HG03342 (cell line): Measurements from ENCODE around the gene MAMLD1.

ENCODE experiments used
- ATAC-seq: cut with Tn5 transposase; IDR thresholded peaks from one replicate; pipeline ENCODE4 v1.9.1; 2021; ENCODE audit warnings: mild to moderate bottlenecking, moderate library complexity; ENCODE audit not compliant: unreplicated experiment

The MAMLD1 gene

DNA sequence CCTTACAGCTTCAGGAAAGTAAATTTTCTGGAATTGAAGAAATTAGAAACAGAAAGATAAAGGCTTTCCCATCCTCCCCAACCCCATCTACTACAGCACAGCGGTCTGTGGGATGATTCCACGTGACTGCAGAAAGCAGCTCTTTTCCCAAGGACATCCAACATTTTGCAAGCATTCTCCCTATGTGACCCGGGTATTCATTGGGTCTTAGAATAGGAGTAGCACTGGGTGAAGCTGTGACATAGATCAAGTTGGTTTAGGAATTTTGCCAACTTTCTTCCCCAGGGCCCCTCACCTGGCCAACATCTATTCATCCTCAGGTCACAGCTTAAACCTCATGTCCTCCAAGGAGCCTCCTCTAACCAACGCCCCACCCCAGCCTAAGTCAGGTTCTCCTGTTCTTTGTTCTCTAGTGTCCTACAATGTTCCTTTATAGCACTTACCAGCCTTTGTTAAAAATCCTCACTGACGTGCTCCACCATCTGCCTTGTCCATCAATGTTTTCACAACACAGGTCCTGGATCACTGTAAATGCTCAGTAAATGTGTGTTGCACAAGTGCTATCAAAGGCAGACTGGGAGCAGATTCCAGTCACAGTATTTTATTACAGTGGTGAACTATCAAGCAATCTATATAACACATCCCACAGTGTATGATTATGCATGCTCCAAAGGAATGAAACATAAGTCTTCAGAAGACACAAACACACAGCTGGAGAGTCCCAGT is 124.4 kb downstream of the MAMLD1 start:
- no peak for ATAC-seq

DNA sequence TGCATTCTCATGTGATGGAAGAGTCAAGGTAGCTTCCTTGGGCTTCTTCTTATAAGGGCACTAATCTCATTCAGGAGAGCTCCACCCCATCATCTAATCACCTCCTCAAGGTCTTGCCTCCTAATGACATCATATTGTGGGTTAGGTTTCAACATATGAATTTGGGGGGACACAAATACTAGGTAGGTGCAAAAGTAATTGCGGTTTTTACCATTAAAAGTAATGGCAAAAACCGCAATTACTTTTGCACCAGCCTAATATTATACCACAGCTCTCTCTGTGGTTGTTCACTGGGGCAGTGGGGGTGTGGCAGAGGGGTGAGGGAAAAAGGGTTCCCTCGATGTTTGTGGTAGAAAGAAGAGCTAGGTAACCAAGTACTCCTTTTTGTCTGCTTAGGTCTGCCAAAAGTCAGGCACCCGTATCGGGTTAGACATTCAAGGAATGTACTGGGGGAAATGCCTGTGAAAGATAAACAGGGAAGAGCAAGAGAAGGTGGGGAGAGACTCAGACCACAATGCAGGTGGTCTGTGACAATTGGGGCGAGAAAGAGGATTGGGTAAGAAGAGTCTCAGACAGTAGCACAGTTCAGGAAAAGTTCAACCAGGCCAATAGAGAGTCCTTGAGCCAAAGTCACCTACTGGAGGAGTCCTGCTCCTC is 126.4 kb downstream of the MAMLD1 start:
- no peak for ATAC-seq

DNA sequence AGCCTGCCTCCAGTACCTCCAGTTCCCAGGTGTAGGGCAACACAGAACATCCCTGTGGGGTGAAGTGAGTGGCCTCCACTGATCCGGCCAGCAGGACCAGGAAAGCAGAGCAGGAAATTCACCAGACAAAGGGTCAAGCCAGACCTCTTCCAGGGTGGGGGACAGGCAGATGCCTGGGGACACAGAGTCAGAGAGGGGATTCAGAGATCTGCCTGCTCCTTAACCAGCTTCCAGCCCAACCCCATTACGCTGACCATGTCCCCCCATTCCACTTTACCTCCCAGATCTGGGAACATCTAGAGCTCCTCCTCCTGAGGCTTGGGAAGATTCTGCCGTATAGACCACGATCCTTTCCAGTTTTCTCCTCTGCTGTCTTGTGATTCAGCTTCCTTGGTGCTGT is 132.4 kb downstream of the MAMLD1 start:
- no peak for ATAC-seq

DNA sequence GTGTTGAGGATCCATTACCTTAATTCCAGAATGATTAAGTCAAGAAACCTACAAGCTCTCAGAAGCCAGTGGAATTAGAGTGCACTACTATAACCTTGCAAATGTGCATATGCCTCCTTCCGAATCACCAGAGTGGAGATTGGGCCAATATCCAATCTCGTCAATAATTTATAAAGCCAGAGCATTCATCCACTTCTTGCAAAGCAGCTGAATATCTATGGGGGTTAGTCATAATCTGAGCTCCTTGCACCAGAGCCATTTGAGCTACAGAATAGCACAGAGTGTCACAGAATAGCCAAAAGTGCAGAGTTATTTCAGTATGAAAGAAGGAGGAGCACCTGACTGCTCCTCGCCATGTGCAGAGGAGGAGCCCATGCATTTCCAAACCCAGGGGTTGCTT is 136.1 kb downstream of the MAMLD1 start:
- no peak for ATAC-seq

DNA sequence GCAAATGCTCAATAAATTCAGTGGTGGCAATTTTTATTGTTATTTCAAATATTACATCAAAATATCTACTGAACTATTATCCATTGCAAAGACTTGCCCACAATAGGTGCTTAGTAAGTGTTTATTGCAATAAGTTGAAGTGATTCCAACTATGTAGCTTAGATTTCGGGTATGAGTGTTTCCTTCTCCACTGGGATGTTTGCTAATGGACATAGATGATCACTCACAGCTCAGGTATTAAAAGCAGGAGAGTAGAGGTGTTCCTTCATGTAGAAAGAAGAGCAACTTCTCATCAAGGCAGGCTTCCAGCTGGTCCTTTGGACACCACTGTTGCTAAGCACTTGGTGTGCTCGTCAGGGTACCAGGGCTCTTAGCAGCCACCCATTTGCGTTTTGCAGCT is 139.0 kb downstream of the MAMLD1 start:
- ATAC-seq: no peak

DNA sequence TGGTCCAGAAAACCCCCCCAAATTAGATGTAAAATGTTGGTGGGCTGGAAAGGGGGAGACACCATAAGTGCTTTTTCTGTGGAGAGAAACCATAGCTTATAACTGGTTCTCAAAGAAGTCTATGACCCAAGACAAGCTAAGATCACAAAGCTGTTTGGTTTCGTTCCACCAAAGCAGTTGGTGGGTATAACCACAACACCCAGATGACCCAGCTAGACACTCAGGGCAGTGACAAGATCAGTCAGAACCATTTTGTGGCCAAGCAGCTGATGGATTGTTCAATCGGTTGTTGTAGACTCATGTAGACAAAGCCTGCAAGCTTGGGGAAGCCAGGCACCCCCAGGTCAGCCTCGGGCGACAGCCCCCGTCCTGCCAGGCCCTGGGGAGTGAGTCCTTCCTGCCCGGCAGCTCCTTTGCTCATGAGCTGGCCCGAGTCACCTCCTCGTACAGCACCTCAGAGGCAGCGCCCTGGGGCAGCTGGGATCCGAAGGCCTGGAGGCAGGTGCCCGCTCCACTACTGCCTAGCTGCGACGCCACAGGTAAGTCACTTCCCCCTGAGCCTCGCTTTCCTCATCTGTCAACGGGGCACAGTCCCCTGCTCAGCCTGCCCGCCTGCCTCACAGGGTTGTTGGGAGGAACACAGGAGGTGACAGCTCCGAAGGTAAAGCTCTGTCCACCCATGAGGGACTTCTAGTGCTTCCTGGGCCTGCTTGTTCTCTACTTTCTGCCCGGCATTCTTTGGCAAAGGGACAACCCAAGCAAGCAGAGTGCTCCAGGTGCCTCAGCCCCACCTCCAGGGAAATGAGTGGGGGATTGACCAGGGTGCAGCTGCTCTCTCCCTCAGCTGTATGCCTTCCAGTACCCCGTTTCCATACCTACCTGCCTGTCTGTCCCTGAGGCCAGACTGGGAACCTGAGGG is 140.1 kb downstream of the MAMLD1 start:
- ATAC-seq: no peak

DNA sequence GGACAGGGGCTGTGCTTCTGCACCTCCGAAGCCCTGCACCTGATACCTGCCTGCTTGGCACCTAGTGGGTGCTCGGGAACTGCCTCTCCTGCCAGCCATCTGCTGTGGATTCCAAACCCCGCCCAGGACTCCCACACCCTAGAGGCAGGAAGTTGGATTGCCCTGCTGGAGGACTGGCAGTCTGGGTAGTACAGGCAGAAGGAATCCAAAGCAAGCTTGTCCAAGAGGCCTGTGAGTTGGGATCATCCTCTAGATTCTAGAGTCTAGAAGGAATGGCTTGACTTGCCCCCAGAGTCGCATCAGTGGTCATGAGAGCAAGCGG is 140.7 kb downstream of the MAMLD1 start:
- no peak for ATAC-seq

DNA sequence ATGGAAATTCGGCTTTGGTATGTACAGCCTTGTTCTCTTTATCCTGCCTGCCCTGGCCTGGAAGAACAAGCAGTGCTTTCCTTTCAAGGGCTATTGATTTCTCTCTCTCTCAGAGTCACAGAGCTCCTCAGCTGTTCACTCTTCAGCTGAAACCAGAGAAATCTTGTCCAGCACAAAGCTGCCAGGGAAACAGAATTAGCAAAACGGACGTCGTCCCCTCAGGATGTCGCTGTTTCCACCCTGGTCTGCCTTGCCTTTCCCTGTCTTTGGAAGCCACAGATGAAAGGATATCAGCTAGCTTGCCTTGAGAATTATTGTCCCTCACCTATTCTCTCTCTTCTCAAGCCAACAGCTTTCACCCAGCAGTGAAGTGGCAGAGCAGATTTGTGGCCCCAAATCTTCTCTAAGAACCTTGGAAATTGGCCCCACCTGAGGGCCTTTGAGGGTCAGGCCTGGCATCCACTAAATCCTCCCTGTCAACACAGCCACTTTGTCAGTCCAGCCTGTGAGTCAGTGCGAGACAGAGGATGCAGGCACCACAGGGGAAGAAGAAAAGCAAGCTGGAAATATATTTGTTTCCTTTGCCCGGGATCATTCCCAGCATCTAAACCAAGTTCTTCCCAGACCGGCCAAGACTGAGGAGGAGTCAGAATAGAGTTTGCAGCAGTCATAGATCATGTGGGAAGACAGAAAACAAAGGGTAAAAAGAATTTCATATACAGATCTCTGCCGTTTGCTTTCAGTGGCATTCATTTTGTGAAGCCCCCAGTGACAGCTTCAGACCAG is 141.5 kb downstream of the MAMLD1 start:
- ATAC-seq: no peak

DNA sequence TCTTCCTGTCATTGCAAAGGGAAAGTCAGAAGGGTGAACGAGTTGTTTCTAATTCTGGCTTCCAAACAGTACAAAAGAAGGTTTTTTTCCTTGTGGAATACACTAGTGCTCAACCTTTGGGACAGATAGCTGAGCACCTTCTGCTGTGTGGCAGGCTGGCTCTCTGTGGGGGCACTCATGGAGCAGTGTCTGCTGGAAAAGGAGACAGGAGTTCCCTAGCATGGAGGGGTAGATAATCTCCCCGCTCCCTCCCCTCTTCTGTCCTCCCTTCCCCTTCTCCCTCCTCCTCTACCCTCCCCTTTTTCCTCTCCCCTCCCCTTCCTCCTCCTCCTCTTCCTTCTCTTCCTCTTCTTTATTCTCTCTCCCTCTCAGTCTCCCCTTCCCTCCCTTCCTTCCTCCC is 142.9 kb downstream of the MAMLD1 start:
- no peak for ATAC-seq

DNA sequence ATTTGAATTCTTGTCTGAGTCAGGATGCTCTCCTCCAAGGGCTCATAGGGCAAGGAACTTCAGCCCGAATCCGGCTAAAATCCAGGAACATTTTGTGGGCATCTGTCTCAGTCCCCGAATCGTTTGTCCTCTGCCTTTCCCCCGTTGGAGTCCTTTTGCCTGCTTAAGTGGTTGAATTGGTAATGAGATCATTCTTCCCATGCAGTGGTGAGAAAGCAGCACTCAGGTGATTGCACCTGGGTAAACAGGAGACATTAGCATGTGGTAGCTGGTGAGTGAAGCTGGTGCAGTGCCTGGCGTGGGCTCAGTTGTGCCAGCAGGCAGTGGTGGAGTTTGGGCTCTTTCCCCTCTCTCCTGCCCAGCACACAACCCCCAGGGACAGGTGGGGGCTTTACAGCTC is 143.4 kb downstream of the MAMLD1 start:
- no peak for ATAC-seq

DNA sequence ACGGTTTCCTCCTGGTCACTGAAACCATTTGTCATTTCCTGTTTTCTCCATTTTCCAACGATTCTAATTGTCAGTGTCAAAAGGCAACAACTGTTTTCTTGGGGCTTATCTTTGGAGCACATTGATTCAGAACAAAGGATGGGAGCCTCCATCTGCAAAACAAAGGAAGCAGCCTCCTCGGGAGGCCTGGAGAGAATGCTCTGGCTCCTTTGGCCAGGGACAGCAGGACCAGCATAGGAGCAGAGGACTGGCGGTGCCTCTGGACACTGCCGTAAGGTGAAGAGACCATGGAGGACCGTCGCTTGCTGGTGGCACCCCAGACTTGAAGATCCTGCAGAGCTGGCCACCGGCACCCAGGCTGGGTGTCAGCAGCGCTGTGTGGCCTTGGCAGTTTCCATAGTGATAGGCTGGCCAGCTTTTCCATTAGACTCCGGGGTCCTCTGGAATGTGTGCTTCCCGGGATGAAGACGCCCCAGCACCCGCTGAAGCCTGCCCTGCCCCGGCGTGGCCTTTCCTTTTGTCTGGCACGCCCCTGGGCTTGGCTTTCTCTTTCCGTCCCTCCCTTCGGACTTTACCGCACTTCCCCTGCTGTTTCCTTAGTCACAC is 144.2 kb downstream of the MAMLD1 start:
- no peak for ATAC-seq

DNA sequence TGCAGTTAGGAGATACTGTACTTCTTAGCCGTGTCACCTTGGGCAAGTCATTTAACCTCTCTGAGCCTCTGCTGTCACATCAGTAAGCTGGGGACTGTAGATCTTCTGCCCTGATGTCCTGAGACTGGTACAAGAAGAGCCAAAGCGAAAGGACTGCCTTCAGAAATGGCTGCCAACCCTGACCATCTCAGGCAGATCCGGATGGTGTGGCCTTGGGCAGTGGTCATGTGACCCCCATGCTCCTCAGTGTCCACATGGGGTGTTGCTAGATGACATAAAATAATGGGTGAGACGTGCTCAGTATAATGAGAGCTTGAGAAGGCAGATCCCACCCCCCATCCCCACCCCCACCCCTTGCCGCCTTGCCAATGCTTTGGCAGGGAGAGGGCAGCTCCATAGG is 144.9 kb downstream of the MAMLD1 start:
- ATAC-seq: no peak

DNA sequence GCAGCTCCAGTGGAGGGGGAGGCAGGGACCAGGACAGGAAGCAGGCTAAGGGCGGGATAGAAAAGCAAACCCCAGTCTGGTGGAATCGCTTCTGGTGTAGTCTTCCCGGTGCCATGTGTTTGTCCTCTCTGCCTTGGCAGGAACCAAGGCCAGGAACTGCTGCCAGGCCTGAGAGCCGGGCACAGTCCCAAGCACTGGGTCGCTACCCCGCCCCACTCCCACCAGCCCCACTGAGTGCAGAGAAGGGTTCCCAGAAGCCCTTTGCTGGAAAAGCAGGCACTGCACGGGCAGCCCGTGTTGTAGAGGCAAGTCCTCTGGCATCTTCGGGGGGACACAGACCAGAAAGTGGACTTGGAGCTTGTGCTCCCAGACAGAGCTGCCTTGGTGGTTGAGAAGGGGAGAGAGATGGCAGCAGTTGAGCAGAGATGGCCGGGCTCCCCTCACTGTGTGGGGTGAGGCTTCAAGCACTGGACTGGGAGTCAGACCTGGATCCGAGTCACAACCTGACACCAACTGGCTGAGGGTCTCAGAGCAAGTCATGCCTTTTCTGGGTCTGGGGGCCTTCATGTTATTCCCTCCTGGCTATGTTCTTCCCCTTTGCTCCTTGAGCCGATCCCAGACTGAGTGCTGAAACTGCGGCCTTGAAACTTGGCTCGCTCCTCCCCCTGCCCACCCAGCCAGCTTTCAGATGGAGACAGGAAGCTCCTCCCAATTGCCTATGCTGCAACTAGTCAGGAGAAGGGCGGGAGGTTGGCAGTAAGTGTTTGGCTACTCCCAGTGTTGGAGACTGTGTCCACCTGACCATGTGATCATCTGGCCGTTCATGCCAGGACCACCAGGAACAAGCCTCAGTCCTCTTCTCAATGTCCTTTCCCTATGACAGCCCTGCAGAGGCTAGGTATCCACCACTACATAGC is 145.6 kb downstream of the MAMLD1 start:
- ATAC-seq: no peak

DNA sequence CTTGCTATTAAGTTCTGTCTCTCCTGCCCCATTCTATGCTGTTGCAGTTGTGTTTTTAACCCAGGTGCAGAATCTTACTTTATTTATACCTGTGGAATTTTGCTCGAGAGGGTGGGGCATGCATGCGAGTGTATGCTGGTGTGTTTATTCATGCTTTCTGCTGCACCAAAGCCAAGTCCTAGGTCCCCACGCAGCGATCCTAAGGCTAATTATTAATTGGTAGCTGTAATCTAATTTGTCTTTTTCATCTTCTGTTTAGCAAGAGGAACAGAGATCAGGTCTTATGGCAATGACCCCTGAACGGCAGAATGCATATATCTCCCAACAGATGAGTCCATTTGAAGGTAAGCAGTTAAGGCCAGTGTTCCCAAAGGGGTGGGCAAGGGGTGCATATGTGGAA is 146.6 kb downstream of the MAMLD1 start:
- no peak for ATAC-seq

DNA sequence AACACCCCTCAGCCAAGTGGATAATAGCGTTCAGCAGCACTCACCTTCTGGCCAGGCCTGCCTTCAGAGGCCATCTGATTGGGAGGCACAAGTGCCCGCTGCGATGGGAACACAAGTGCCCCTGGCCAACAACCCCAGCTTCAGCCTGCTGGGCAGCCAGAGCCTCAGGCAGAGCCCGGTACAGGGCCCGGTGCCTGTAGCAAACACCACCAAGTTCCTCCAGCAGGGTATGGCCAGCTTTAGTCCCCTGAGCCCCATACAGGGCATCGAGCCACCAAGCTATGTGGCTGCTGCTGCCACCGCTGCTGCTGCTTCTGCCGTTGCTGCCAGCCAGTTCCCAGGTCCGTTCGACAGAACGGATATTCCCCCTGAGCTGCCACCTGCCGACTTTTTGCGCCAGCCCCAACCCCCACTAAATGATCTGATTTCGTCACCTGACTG is 149.4 kb downstream of the MAMLD1 start:
- ATAC-seq: no peak

DNA sequence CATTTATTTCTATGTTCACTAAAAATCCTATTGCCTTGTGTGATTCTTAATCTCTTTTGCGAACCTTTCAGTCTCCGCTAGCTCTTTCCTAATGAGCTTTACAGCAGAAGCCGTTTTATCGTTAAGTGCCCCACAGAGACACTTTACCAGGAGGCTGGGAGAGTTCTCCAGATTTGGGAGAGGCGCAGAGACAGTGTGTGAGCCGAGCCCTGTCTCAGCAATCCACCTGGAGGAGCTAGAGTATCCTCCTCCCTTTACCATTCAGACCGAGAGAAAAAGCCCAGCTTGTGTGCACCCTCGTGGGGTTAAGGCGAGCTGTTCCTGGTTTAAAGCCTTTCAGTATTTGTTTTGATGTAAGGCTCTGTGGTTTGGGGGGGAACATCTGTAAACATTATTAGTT is 150.4 kb downstream of the MAMLD1 start:
- ATAC-seq: no peak

DNA sequence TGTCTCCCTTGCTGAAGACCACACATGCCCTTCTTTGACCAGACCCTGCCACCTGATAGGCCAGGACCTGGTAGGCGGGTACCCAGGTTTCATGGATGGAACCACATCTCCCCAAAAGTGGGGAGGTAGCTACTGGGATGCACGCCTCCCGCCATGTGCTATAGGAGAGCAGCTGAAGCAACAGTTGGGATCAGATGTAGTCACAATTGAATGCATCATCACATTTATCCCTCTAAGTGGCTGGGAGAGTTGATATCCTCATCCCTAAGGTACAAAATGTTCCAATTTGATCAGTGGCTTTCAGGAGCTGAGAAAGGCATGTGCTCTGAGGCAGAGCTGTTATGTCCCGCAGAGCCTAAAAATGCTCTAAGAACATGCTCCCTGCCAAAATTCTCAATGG is 151.3 kb downstream of the MAMLD1 start:
- ATAC-seq: no peak

DNA sequence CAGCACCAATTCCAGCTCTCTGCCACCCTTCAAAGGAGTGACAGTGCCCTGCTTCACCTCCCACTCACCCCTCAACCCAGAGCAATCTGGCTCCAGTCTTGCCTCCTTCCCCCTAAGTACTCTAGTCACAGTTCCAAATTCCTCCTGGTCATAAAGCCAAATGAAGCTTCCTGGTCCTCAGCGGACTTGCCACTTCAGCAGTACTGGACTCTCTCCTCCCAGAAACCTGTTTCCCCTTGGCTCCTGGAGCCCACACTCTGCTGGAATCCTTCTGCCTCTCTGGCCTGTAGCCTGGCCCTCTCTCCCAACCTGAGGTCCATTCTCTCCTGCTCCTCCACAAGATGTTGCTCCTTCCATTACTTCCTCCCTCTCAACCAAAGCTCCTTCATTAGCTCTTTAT is 152.7 kb downstream of the MAMLD1 start:
- no peak for ATAC-seq

DNA sequence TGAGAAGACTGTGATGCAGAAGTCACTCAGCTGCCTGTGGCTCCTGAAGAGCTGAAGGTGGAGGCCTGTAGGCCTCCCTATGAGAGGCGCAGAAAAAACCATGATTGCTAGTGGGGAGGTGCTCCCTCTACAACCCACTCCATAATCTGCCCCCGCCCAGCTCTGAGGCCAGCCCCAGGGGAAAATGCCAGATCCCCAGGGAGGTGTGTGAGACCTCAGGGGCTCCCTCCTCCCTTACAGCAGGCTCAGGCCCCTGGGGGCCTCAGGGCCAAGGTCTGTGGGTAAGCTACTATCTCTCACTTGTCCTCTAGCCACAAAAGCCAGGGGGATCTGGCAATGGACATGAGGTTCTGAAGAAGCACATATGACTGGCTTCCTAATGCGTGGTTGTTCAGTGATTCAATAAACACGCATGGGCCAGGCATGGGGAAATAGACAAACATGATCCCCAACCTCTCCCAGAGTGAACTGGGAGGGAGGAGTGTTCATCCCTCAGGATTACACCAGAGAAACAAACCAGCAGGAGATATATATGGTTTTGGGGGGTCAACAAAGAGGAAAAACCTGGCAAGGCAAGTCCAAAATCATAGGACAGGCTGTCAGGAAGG is 154.3 kb downstream of the MAMLD1 start:
- ATAC-seq: no peak
